Tibial nerve (tissue), 4 donors: ENCODE data around the gene ARL6IP1. TPM values are rescaled to one million over a fixed set of nuclear protein-coding genes. Genes with fewer than 3 reads are reported as not detected.
A peak's percentile ranks its signal among the peaks of the same experiment; 100 is the strongest.

Experiments
- DNase-seq, 2 donors: peaks; one replicate each; pipeline ENCODE4 v3.0.0-alpha.2; 2019; ENCODE audit warnings: low spot score in 2 of 2
- H3K27ac ChIP-seq, 4 donors: fragments of 200-600 bp; sonication (generic) in 3 of 4; one replicate each; pipeline ENCODE4 v1.5.1; 2017 to 2019; ENCODE audit warnings: mild to moderate bottlenecking in 1 of 4
- H3K27me3 ChIP-seq, 2 donors: fragments of 200-600 bp; sonication (generic) in 1 of 2; one replicate each; pipeline versions ENCODE4 v1.5.1 to v1.6.0; 2017 to 2019
- H3K36me3 ChIP-seq, 3 donors: fragments of 200-600 bp; sonication (generic); one replicate each; pipeline ENCODE4 v1.5.1; 2018 to 2019
- H3K4me1 ChIP-seq, 4 donors: fragments of 200-600 bp; sonication (generic) in 3 of 4; one replicate each; pipeline ENCODE4 v1.5.1; 2017 to 2019
- H3K4me3 ChIP-seq, 4 donors: fragments of 200-600 bp; sonication (generic) in 3 of 4; one replicate each; pipeline ENCODE4 v1.5.1; 2017 to 2019; ENCODE audit warnings: mild to moderate bottlenecking in 1 of 4, moderate library complexity in 1 of 4
- H3K9me3 ChIP-seq, 4 donors: fragments of 200-600 bp; sonication (generic) in 3 of 4; one replicate each; pipeline ENCODE4 v1.5.1; 2017 to 2019
- CTCF ChIP-seq, 5 experiments: fragments of 200-600 bp in 3 of 5; fragments of 450-650 bp in 2 of 5; sonication (generic) in 3 of 5; IDR thresholded peaks; one replicate each; pipeline ENCODE4 v1.5.1; 2016 to 2019; ENCODE audit warnings: antibody characterized with exemption in 5 of 5, mild to moderate bottlenecking in 3 of 5, moderate library complexity in 2 of 5
- EP300 ChIP-seq, 2 donors: sonication (generic); formaldehyde crosslinking; IDR thresholded peaks; one replicate each; pipeline ENCODE4 v1.6.1; 2017; ENCODE audit warnings: antibody characterized with exemption in 2 of 2, mild to moderate bottlenecking in 1 of 2
- POLR2A ChIP-seq, 2 donors: fragments of 450-650 bp; IDR thresholded peaks; one replicate each; pipeline ENCODE4 v1.6.1; 2017; ENCODE audit warnings: antibody characterized with exemption in 2 of 2, mild to moderate bottlenecking in 2 of 2, moderate library complexity in 2 of 2
- WGBS, 2 donors: methylation state at CpG; one replicate each; pipeline ENCODE4 v1.1.5; 2018; 5-methylcytosine and 5-hydroxymethylcytosine counted together
- total RNA-seq, 4 donors: library from RNA; depleted of rRNA; stranded (reverse); fragments of >200 nt; gene quantifications; one replicate each; pipeline ENCODE4 v1.1.0, GENCODE V29; 2016

The ARL6IP1 gene
- total RNA-seq = 100 to 1,000 TPM; 159 to 203 (median 188) TPM

DNA sequence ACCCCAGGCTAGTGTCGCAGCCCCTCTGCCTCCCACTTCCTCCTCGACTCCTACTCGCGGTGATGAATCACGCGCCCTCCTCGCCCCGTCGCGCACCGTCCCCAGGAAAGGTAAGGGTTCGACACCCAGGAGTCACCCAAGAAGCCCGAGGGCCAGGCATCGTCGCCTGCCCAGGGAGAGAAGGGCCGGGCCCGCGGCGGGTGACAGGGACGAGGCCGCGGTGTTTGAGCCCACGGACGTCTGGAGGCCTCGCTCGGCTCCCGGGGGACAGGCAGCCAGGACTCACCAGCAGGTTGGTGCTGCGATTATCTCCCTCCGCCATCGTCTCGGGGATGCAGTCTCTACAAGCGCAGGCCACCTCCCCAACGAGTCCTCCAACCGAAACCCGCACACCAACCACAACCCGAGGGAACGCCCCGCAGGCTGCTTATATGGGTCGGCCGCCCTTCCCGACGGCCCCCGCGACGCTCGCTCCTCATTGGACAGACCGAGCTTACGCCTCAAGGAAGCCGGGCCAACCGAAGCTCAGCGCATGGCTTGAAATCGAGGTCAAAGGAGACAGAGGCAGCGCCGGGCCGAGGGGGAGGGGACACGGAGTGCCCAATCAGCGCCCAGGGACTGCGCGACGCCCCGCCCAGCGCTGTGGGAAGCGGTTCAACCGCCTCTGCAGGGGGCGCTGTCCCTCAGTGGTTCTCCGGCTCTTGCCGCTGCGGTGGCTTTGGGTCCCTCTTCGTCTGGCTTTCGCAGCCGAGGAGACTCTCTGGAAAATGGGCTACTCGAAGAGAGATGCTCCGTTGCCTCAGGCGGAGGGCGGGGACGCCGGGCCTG, at the start of gene ARL6IP1:
Gene ARL6IP1, minus strand, starts transcription at position 405 of the 828 bp plus-strand sequence. Its CDS starts 83 bp downstream, at position 322.
- Histone ChIP-seq H3K27me3 (no peaks in the 10 kb centered on the region), H3K4me1 (peaks cover 3 to 44% (median 20%) of the 10 kb centered on the region in 4 donors), H3K9me3 (no peaks in the 10 kb centered on the region)

DNA sequence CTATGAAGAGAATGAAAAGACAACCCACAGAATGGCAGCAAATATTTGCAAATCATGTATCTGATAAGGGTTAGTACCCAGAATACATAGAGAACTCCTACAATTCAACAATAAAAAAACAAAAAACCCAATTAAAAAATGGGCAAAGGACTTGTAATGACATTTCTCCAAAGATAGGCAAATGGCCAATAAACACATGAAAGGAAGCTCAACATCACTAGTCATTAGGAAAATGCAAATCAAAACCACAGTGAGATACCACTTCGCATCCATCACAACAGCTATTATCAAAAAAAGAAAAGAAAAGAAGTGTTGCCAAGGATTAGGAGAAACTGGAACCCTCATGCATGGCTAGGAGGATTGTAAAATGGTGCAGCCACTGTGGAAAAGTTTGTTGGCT, 45.1 kb upstream of the ARL6IP1 start:
- WGBS, 2 donors = 92 to 94% methylated on average over 1 of the region's 1 CpG
- Histone ChIP-seq H3K9me3 (no peaks in the 10 kb centered on the region), H3K4me3 (no peak overlapping the region), H3K27me3 (no peaks in the 10 kb centered on the region), H3K36me3 (peaks cover 2 to 99% (median 32%) of the 10 kb centered on the region in 3 donors), H3K4me1 (no peaks in the 10 kb centered on the region), H3K27ac (no peak overlapping the region)
- no peak for DNase-seq
- no peak for TF ChIP-seq EP300 (IDR thresholded peaks at IDR 0.05)
- no peak for TF ChIP-seq CTCF (IDR thresholded peaks at IDR 0.05)
- TF ChIP-seq POLR2A (IDR thresholded peaks at IDR 0.05) = no peak

More for the DNA sequence above, at the start of gene ARL6IP1:
- Histone ChIP-seq H3K27ac (peak within 1 kb of the TSS; percentile 84 to 93 (median 91)), H3K36me3 (peaks cover 0 to 12% (median 0%) of the 10 kb centered on the region in 3 donors), H3K4me3 (peak within 1 kb of the TSS; percentile 66 to 91 (median 86))
- WGBS, 2 donors = 0 to 1% methylated on average over 26 to 49 of the region's 77 CpGs
- TF ChIP-seq EP300 (IDR thresholded peaks at IDR 0.05) = peak; percentile 93 to 100
- TF ChIP-seq POLR2A (IDR thresholded peaks at IDR 0.05) = peak; percentile 75 to 99
- TF ChIP-seq CTCF (IDR thresholded peaks at IDR 0.05) = peak; percentile 86 to 99 (median 96)
- DNase-seq = peak; percentile 96 to 98

DNA sequence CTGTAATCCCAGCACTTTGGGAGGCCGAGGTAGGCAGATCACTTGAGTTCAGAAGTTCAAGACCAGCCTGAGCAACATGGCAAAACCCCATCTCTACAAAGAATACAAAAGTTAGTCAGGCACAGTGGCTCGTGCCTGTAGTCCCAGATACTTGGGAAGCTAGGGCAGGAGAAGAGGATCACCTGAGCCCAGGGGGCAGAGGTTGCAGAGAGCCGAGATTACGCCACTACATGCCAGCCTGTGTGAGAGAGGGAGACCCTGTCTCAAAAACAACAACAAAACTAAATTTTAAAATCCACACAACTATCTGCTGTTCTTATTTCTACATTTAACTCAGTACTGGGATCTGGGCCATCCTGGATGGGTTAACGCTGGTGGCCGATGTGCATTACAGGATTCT, 41.2 kb upstream of the ARL6IP1 start:
- WGBS, 2 donors = 92 to 97% methylated on average over 6 of the region's 6 CpGs
- no peak overlapping the region for H3K27ac ChIP-seq
- H3K27me3 ChIP-seq = no peaks in the 10 kb centered on the region
- H3K36me3 ChIP-seq = peaks cover 0 to 93% (median 30%) of the 10 kb centered on the region in 3 donors
- TF ChIP-seq EP300 (IDR thresholded peaks at IDR 0.05) = no peak
- H3K9me3 ChIP-seq = no peaks in the 10 kb centered on the region
- no peak overlapping the region for H3K4me3 ChIP-seq
- no peaks in the 10 kb centered on the region for H3K4me1 ChIP-seq
- DNase-seq = no peak

DNA sequence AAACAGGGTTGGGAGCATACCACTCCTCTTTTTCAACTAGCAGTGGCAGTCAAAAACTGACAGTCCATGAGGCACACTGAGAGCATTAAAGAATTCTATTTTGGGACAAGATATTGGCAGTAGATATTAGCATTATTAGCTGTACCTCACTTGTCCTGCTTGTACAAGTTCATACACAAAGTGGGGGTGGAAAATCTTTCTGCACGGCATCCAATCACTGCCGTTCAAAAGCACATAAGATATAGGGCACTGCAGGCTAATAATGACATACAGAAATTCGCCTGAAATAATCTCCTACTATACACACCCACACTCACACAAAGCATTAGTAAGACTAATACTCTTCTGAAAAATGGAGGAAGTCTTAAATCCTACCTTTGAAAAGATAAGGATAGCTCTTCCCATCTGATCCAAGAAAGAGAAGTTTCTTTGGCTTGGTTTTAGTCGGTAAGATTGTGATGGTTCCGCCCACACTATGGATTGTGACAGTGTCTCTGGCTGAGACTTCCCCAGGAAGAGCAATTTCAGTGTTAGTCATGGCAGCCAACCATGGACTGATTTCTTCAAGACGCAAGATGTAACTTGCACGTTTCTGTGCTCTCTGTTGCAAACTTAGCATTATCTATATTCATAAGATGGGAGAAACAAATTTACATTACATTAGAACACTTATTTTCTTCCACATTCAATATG, 40.6 kb upstream of the ARL6IP1 start:
- peaks cover 0 to 93% (median 26%) of the 10 kb centered on the region in 3 donors for H3K36me3 ChIP-seq
- H3K9me3 ChIP-seq = no peaks in the 10 kb centered on the region
- no peak for TF ChIP-seq EP300 (IDR thresholded peaks at IDR 0.05)
- no peak for TF ChIP-seq CTCF (IDR thresholded peaks at IDR 0.05)
- TF ChIP-seq POLR2A (IDR thresholded peaks at IDR 0.05) = no peak
- 86 to 88% methylated on average over 7 of the region's 7 CpGs for WGBS, 2 donors
- no peaks in the 10 kb centered on the region for H3K27me3 ChIP-seq
- no peaks in the 10 kb centered on the region for H3K4me1 ChIP-seq
- DNase-seq = no peak
- H3K27ac ChIP-seq = no peak overlapping the region
- H3K4me3 ChIP-seq = no peak overlapping the region

DNA sequence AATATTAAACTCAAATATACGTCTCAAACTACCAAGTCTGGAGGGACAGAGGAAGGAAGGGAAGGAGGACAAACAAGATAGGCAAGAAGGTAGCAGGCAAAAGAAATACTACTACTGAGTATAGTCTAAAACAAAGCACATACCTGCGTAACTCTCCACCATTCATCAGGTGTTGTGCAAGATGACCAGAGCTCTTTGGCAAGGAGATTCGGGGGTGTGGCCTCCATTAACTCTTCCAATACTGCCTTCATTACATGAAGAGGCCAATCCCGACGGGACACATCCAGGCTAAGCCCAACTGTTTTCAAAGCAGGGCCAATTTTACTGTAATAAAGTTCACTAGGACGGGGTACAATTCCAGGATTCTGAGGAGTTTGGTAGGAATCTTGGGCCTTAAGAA, 38.2 kb upstream of the ARL6IP1 start:
- no peak for TF ChIP-seq EP300 (IDR thresholded peaks at IDR 0.05)
- no peak for TF ChIP-seq POLR2A (IDR thresholded peaks at IDR 0.05)
- no peak for TF ChIP-seq CTCF (IDR thresholded peaks at IDR 0.05)
- Histone ChIP-seq H3K9me3 (no peaks in the 10 kb centered on the region), H3K27me3 (no peaks in the 10 kb centered on the region), H3K4me3 (no peak overlapping the region), H3K36me3 (peaks cover 2 to 93% (median 14%) of the 10 kb centered on the region in 3 donors), H3K27ac (no peak overlapping the region), H3K4me1 (no peaks in the 10 kb centered on the region)
- DNase-seq = no peak
- WGBS, 2 donors = 75 to 76% methylated on average over 6 of the region's 6 CpGs
